HG03571 (cell line): ENCODE results near the gene CEACAM19.
"Not testable (repeated sequence)": the region's sequence is repeated elsewhere in the genome, so short reads cannot be mapped to it uniquely, and the experiment has no call there.

ENCODE experiments used
- ATAC-seq: cut with Tn5 transposase; IDR thresholded peaks from one replicate; pipeline ENCODE4 v1.9.1; 2021; ENCODE audit not compliant: unreplicated experiment

CEACAM19 gene

GRCh38 chr19:44671400-44671799, at the start of gene CEACAM19:
CEACAM19 (plus strand) TSS chr19:44671482; CDS start chr19:44671932, 450 bp downstream.
- no peak for ATAC-seq

- no peak for ATAC-seq
These were observed 48.2 kb upstream of the CEACAM19 start for GRCh38 chr19:44623080-44623479.

DNA sequence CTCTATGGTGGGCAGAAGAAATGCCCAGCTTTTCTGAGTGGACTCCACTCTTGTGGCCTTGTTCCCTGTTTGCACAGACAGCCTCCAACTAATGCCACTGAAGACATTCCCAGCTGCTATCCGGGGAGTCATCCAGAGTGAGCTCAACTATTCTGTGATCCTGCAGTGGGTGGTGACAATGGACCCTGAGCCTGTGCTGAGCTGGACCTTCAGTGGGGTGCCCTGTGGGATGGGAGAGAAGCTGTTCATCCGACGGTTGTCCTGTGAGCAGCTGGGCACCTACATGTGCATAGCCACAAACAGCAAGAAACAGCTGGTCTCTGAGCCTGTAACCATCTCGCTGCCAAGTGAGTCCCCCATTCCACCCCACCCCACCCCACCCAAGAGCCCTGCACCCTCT, 47.7 kb upstream of the CEACAM19 start:
- no peak for ATAC-seq

DNA sequence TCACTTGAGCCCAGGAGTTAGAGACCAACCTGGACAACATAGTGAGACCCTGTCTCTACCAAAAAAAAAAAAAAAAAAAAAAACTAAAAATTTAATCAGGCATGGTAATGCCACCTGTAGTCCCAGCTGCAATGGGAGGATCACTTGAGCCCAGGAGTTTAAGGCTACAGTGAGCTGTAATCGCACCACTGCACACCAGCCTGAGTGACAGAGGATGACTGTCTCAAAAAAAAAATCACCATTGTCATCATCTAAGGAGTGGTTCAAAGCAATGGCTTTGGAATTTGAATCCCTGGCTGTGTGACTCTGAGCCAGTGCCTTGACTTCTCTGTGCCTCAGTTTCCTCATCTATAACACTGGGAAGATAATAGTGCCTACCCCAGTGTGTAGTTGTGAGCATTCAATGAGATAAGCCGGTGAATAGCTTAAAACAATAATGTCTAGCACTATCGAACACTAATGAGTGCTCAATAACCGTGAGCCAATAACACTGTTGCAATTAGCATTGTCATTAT, 46.4 kb upstream of the CEACAM19 start:
- no peak for ATAC-seq

GRCh38 chr19:44625637-44626036, 45.6 kb upstream of the CEACAM19 start:
- not testable (repeated sequence) for ATAC-seq

GRCh38 chr19:44626048-44626624, 45.1 kb upstream of the CEACAM19 start:
- ATAC-seq: no peak

DNA sequence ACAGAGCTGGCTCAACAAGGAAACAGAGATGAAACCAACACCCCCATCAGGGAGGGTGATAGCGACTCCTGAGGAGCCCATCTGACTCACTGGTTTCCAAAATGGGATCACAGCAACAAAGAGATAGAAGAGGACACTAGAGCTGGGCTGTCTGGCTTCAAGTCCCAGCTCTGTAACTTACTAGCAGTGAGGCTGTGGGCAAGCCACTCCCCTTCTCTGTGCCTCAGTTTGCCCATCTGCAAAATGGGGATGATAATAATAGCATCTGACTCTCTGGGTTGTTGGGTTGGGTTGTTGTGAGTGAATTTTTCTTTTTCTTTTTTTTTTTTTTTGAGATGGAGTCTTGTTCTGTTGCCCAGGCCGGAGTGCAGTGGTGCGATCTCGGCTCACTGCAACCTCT, 43.7 kb upstream of the CEACAM19 start:
- ATAC-seq: no peak

- no peak for ATAC-seq
These were observed 42.5 kb upstream of the CEACAM19 start for GRCh38 chr19:44628793-44629192.

- not testable (repeated sequence) for ATAC-seq
These were observed 39.7 kb upstream of the CEACAM19 start for GRCh38 chr19:44631611-44632010.

- not testable (repeated sequence) for ATAC-seq
These were observed 37.2 kb upstream of the CEACAM19 start for GRCh38 chr19:44634058-44634457.

DNA sequence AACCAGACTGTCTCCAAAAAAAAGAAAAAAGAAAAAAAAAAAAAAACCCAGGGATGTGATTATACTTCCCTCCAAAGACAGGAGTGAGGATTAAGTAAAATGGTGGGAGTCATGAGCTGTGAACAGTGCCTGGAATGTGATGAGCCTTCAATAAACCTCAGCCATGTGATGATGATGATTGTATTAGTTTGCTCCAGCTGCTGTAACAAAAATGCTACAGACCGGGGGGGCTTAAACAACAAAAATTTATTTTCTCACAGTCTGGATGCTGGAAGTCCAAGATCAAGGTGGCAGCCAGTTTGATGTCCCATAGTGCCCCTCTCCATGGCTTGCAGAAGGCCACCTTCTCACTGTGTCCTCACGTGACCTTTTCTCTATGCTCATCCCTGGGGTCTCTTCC, 36.5 kb upstream of the CEACAM19 start:
- ATAC-seq: no peak

GRCh38 chr19:44635581-44636438, 35.5 kb upstream of the CEACAM19 start:
- ATAC-seq: no peak

DNA sequence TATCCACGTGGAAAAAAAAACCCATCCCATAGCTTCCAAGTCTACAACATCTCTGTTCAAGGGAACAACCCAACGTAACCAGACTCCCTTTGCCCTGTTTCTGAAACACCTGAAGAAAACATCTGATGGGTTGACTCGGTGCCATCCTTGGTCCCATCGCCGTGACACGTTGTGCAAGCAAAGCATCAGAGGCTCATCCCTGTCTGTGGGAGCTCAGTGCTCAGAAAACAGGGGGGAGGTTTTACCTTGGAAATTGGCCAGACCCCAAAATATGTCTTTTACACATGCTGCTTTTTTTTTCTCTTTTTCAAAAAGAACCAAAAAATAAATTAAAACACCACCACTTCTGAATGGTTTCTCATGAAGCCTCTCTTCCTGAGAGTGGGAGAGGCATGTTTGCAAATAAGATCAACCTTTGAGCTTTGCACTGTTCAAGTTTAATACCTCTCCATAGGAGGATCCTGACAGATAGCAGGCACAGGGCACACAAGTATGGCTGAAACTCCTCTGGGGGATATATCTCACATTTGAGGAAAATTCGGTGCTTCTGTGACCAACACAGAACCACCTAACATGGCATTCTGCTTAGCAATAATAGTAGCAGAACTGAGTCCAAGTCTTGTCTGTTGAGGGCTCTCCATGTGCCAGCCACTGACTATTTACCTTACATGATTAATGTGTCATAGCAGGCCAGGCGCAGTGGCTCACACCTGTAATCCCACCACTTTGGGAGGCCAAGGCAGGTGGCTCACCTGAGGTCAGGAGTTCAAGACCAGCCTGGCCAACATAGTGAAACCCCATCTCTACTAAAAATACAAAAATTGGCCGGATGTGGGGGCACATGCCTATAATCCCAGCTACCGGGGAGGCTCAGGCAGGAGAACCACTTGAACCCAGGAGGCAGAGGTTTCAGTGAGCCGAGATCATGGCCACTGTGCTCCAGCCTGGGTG, 34.6 kb upstream of the CEACAM19 start:
- ATAC-seq: no peak

DNA sequence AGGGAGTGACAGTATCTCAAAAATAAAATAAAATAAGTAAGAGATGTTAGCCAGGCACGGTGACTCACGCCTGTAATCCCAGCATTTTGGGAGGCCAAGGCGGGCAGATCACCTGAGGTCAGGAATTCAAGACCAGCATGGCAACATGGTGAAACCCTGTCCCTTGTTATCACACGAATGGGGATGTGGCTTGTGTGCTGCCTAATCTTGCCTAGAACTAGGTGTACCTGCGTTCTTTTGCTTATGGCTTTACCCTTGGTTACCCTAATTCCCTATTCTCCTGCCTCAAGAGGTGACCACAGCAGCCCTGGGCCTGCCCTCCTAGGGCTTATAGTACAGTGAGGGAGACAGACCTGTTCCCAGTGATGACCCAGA, 33.9 kb upstream of the CEACAM19 start:
- no peak for ATAC-seq

DNA sequence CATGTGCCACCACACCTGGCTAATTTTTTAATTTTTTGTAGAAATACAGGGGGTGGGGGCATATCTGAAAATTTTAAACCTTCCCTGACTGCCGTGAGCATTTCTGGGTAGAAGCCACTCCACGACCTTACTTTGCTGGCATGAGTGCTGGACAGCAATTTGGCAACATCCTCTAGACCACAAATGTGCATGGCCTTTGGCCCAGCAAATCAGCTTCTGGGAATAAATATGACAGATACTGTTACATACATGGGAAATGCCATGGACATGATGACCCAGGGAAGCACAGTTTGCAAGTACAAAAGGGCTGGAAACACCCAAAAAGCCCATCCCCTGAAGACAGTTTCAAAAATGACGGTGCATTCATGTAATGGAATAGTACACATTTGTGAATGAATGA, 30.8 kb upstream of the CEACAM19 start:
- ATAC-seq: no peak

- no peak for ATAC-seq
These were observed 29.6 kb upstream of the CEACAM19 start for GRCh38 chr19:44641501-44642265.

DNA sequence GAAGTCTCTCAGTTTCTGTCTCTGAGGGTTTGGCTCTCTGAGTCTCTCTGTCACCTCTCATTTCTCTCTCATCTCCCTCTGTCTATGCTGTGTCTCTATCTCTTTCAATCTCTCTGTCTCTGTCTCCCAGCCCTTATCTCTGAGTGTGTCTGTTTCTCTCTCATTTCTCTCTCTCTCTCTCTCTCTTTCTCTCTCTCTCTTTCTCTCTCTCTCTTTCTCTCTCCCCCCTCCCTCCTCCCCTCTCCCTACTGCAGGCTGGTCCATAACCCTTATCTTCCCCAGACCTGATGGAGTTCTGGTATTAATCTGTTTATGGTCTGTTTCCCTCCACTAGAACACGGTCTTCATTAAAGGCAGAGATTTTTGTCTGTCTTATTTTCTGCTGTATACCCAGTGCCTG, 28.9 kb upstream of the CEACAM19 start:
- ATAC-seq: no peak

DNA sequence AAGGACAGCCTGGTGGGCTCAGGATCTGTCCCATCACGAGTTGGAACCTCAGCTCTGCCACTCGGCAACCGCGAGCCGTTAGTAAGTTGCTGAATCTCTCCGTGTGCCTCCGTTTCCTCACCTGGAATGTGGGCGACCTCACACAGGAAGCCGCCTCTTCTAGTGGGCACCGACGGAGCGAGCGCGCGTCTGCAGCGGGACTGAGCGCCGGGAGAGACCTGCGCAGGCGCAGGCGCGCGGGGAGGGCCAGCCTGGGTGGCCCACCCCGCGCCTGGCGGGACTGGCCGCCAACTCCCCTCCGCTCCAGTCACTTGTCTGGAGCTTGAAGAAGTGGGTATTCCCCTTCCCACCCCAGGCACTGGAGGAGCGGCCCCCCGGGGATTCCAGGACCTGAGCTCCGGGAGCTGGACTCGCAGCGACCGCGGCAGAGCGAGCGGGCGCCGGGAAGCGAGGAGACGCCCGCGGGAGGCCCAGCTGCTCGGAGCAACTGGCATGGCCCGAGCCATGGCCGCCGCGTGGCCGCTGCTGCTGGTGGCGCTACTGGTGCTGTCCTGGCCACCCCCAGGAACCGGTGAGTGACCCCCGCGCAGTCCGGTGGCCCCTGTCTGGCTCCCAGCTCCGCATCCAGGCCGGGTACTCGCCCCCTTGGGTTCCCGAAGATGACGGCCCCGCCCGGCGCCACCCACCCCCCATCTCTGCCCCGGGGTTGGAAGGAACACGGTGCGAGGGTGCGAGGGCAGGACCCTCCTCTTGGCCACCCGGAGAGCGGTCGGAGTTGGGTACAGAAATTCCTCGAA, 27.5 kb upstream of the CEACAM19 start, which contains the start of gene PVR:
PVR (plus strand) TSS at position 306 of the 797 bp plus-strand sequence; CDS start at position 493, 187 bp downstream.
- no peak for ATAC-seq

DNA sequence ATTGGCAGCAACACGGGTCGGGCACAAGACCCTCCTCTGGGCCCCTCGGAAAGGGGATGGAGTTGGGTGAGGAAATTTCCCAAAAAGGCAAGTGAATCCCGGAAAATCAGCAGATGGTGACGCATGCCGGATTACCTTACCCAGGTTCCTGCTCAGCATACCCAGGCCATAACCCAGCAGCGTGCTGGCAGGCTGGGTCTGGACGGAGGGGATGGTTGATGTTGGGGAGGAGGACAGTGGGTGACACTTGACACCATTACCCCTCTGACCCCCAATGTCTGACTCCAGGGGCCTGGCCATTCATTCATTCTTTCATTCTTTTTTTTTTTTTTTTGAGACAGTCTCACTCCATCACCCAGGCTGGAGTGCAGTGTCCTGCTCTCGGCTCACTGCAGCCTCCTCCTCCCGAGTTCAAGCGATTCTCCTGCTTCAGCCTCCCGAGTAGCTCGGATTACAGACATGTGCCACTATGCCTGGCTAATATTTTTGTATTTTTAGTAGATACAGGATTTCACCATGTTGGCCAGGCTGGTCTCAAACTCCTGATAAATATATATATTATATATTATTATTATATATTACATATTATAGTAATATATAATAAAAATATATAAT, 26.8 kb upstream of the CEACAM19 start:
- ATAC-seq: no peak
